Measurements from ENCODE around the gene CENPC.
"Not testable (repeated sequence)": the region's sequence is repeated elsewhere in the genome, so short reads cannot be mapped to it uniquely, and the experiment has no call there.

CENPC gene

GRCh38 chr4:67545199-67546003 lies at the start of gene CENPC:
Gene CENPC, minus strand, starts transcription at chr4:67545503. Its CDS starts 148 bp downstream, at chr4:67545355.
- peak; percentile 78 to 80 for DNase-seq (ENCODE audit: low read depth in 2 of 2)

GRCh38 chr4:67593741-67594175 lies 48.5 kb upstream of the CENPC start:
- DNase-seq (ENCODE audit: low read depth in 2 of 2), result no peak

GRCh38 chr4:67587156-67587555 lies 41.9 kb upstream of the CENPC start:
- no peak for DNase-seq (ENCODE audit: low read depth in 2 of 2)

GRCh38 chr4:67584496-67584895 lies 39.2 kb upstream of the CENPC start:
- no peak for DNase-seq (ENCODE audit: low read depth in 2 of 2)

- DNase-seq (ENCODE audit: low read depth in 2 of 2), result no peak
Measured at GRCh38 chr4:67581913-67582312, 36.6 kb upstream of the CENPC start.

GRCh38 chr4:67581208-67581857 lies 36.0 kb upstream of the CENPC start:
- no peak for DNase-seq (ENCODE audit: low read depth in 2 of 2)

GRCh38 chr4:67580577-67580976 lies 35.3 kb upstream of the CENPC start:
- DNase-seq (ENCODE audit: low read depth in 2 of 2), result no peak

GRCh38 chr4:67576538-67576937 lies 31.2 kb upstream of the CENPC start:
- no peak for DNase-seq (ENCODE audit: low read depth in 2 of 2)

- no peak for DNase-seq (ENCODE audit: low read depth in 2 of 2)
Measured at GRCh38 chr4:67576059-67576466, 30.8 kb upstream of the CENPC start.

- no peak for DNase-seq (ENCODE audit: low read depth in 2 of 2)
Measured at GRCh38 chr4:67575232-67576058, 30.1 kb upstream of the CENPC start.

- no peak for DNase-seq (ENCODE audit: low read depth in 2 of 2)
Measured at GRCh38 chr4:67573193-67573592, 27.9 kb upstream of the CENPC start.

- DNase-seq (ENCODE audit: low read depth in 2 of 2), result no peak
Measured at GRCh38 chr4:67571975-67572374, 26.7 kb upstream of the CENPC start.

- DNase-seq (ENCODE audit: low read depth in 2 of 2), result no peak
Measured at GRCh38 chr4:67570537-67570936, 25.2 kb upstream of the CENPC start.

GRCh38 chr4:67568820-67569219 lies 23.5 kb upstream of the CENPC start:
- DNase-seq (ENCODE audit: low read depth in 2 of 2), result no peak

- no peak for DNase-seq (ENCODE audit: low read depth in 2 of 2)
Measured at GRCh38 chr4:67566335-67566734, 21.0 kb upstream of the CENPC start.

GRCh38 chr4:67565284-67565683 lies 20.0 kb upstream of the CENPC start:
- no peak for DNase-seq (ENCODE audit: low read depth in 2 of 2)

- DNase-seq (ENCODE audit: low read depth in 2 of 2), result no peak
Measured at GRCh38 chr4:67558493-67558892, 13.2 kb upstream of the CENPC start, which contains the start of gene STAP1. Gene STAP1, plus strand, starts transcription at chr4:67558727. Its CDS starts 83 bp downstream, at chr4:67558810.

GRCh38 chr4:67556436-67556835 lies 11.1 kb upstream of the CENPC start:
- DNase-seq (ENCODE audit: low read depth in 2 of 2), result no peak

- no peak for DNase-seq (ENCODE audit: low read depth in 2 of 2)
Measured at GRCh38 chr4:67555447-67555846, 10.1 kb upstream of the CENPC start.

- no peak for DNase-seq (ENCODE audit: low read depth in 2 of 2)
Measured at GRCh38 chr4:67554096-67554495, 8.8 kb upstream of the CENPC start.

GRCh38 chr4:67552146-67552792 lies 7.0 kb upstream of the CENPC start:
- not testable (repeated sequence) for DNase-seq (ENCODE audit: low read depth in 2 of 2)

GRCh38 chr4:67550857-67551256 lies 5.6 kb upstream of the CENPC start:
- DNase-seq (ENCODE audit: low read depth in 2 of 2), result no peak

Measured in stimulated activated CD8-positive, alpha-beta memory T cell treated with anti-CD3 and anti-CD28 coated beads, Interleukin-7, amount 100 ng/mL, for 1 hour (primary cell).